Esophagus squamous epithelium (tissue), 4 donors: ENCODE data around the gene MROH9.
A peak's percentile ranks its signal among the peaks of the same experiment; 100 is the strongest.

Source experiments
- POLR2A ChIP-seq, 4 donors: fragments of 450-650 bp; IDR thresholded peaks; one replicate each; pipeline ENCODE4 v1.6.1; 2017; ENCODE audit warnings: antibody characterized with exemption in 4 of 4, mild to moderate bottlenecking in 4 of 4, moderate library complexity in 3 of 4
- TF ChIP-seq, protein P1 (sequence below), 6 experiments: fragments of 450-650 bp in 4 of 6; fragments of 200-600 bp in 2 of 6; sonication (generic) in 2 of 6; IDR thresholded peaks; one replicate each; pipeline ENCODE4 v1.5.1; 2016 to 2019; ENCODE audit warnings: antibody characterized with exemption in 6 of 6, mild to moderate bottlenecking in 4 of 6, moderate library complexity in 4 of 6

DNA sequence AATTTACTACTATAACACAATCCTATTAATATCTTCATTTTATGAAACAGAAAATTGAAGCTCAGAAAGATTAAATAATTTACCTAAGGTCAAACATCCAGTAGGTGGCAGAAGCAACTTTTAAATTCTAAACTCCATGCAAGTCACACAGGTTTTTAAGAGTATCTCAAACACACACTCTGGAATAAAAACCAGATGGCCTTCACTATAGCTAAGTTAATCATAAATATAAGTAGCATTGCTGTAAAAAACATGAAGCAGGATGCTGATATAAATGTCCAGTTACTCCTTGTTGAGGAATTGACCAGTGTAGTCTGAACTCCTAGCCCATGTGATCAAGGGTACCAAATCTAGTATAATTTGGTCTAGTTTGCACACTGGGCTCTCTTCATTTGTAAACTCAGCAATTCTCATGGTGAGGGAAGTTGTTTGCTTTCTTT, 146.0 kb downstream of the MROH9 start:
- TF ChIP-seq, protein P1, sequence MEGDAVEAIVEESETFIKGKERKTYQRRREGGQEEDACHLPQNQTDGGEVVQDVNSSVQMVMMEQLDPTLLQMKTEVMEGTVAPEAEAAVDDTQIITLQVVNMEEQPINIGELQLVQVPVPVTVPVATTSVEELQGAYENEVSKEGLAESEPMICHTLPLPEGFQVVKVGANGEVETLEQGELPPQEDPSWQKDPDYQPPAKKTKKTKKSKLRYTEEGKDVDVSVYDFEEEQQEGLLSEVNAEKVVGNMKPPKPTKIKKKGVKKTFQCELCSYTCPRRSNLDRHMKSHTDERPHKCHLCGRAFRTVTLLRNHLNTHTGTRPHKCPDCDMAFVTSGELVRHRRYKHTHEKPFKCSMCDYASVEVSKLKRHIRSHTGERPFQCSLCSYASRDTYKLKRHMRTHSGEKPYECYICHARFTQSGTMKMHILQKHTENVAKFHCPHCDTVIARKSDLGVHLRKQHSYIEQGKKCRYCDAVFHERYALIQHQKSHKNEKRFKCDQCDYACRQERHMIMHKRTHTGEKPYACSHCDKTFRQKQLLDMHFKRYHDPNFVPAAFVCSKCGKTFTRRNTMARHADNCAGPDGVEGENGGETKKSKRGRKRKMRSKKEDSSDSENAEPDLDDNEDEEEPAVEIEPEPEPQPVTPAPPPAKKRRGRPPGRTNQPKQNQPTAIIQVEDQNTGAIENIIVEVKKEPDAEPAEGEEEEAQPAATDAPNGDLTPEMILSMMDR (IDR thresholded peaks at IDR 0.05), result peak; percentile 35 to 69 (median 52)
- no peak for TF ChIP-seq POLR2A (IDR thresholded peaks at IDR 0.05)
